CD14-positive monocyte (primary cell): ENCODE data around the gene RAB40B. TPM values are rescaled to one million over a fixed set of nuclear protein-coding genes. Genes with fewer than 3 reads are reported as not detected.

Source experiments
- DNase-seq, 3 donors: peaks; one replicate each; pipeline ENCODE4 v3.0.0-alpha.2; 2011 to 2022
- H2AFZ ChIP-seq: 2 replicates; pipeline ENCODE4 v1.6.0; 2012; ENCODE audit warnings: mild to moderate bottlenecking, low read depth, low read length, inconsistent platforms; ENCODE audit not compliant: insufficient read depth, poor library complexity, severe bottlenecking
- H3K27ac ChIP-seq, 2 donors: 1 replicate in 1 of 2; 2 replicates in 1 of 2; pipeline ENCODE4 v1.5.1; 2012 to 2013; ENCODE audit warnings: low read length in 2 of 2, control low read depth in 1 of 2, inconsistent platforms in 1 of 2, low read depth in 1 of 2, mild to moderate bottlenecking in 1 of 2
- H3K27me3 ChIP-seq, 2 donors: one replicate each; pipeline versions ENCODE4 v1.6.0 to v1.6.1; 2011 to 2013; ENCODE audit warnings: low read length in 2 of 2; ENCODE audit not compliant: control insufficient read depth in 2 of 2, insufficient read depth in 2 of 2
- H3K36me3 ChIP-seq, 2 donors: replicated peaks in 1 of 2; 1 replicate in 1 of 2; 2 replicates in 1 of 2; pipeline versions ENCODE4 v1.5.1 to v1.6.1; 2012 to 2013; ENCODE audit warnings: low read length in 2 of 2, control low read depth in 1 of 2, inconsistent platforms in 1 of 2, mild to moderate bottlenecking in 1 of 2; ENCODE audit not compliant: insufficient read depth in 2 of 2, control insufficient read depth in 1 of 2
- H3K4me1 ChIP-seq, 2 donors: 1 replicate in 1 of 2; 2 replicates in 1 of 2; pipeline versions ENCODE4 v1.5.1 to v1.6.1; 2012 to 2013; ENCODE audit warnings: low read length in 2 of 2, control low read depth in 1 of 2, inconsistent platforms in 1 of 2, mild to moderate bottlenecking in 1 of 2, moderate library complexity in 1 of 2; ENCODE audit not compliant: insufficient read depth in 2 of 2, control insufficient read depth in 1 of 2
- H3K4me2 ChIP-seq: replicated peaks from 2 replicates; pipeline ENCODE3; 2012; ENCODE audit warnings: low read length, moderate library complexity, mild to moderate bottlenecking; ENCODE audit not compliant: poor library complexity, severe bottlenecking; ENCODE audit errors: extremely low read depth
- H3K4me3 ChIP-seq, 3 experiments: fragments of 200-600 bp in 1 of 3; sonication (generic) in 1 of 3; replicated peaks in 1 of 3; 1 replicate in 2 of 3; 2 replicates in 1 of 3; pipeline ENCODE4 v1.5.1; 2011 to 2013; ENCODE audit warnings: low read length in 3 of 3, mild to moderate bottlenecking in 3 of 3, control low read depth in 2 of 3, low read depth in 2 of 3, inconsistent platforms in 1 of 3, moderate library complexity in 1 of 3
- H3K79me2 ChIP-seq: 2 replicates; pipeline ENCODE4 v1.6.0; 2012; ENCODE audit warnings: mild to moderate bottlenecking, control low read depth, inconsistent platforms, low read length, moderate library complexity; ENCODE audit not compliant: insufficient read depth
- H3K9ac ChIP-seq: 2 replicates; pipeline ENCODE4 v1.6.0; 2017; ENCODE audit warnings: low read length, mild to moderate bottlenecking; ENCODE audit not compliant: insufficient read depth, poor library complexity, severe bottlenecking
- H3K9me3 ChIP-seq, 2 donors: replicated peaks in 1 of 2; 1 replicate in 1 of 2; 2 replicates in 1 of 2; pipeline versions ENCODE4 v1.5.1 to v1.6.1; 2012 to 2013; ENCODE audit warnings: low read length in 2 of 2, control low read depth in 1 of 2; ENCODE audit not compliant: control insufficient read depth in 1 of 2, insufficient read depth in 1 of 2
- H4K20me1 ChIP-seq: 2 replicates; pipeline ENCODE4 v1.6.0; 2012; ENCODE audit warnings: mild to moderate bottlenecking, low read length, control low read depth, moderate library complexity; ENCODE audit not compliant: insufficient read depth
- H3K27ac Mint-ChIP-seq, 7 donors: one replicate each; pipeline ENCODE4 v1.8.0; 2020; ENCODE audit warnings: mild to moderate bottlenecking in 7 of 7, mixed read lengths in 7 of 7, moderate library complexity in 6 of 7, inconsistent platforms in 2 of 7
- H3K27me3 Mint-ChIP-seq, 3 donors: one replicate each; pipeline ENCODE4 v1.8.0; 2021 to 2022; ENCODE audit warnings: low read depth in 3 of 3, mild to moderate bottlenecking in 3 of 3, mixed read lengths in 3 of 3, moderate library complexity in 3 of 3, inconsistent platforms in 1 of 3
- H3K36me3 Mint-ChIP-seq, 2 donors: one replicate each; pipeline ENCODE4 v1.8.0; 2020; ENCODE audit warnings: mixed read lengths in 2 of 2, inconsistent platforms in 1 of 2, mild to moderate bottlenecking in 1 of 2
- H3K4me1 Mint-ChIP-seq: one replicate; pipeline ENCODE4 v1.8.0; 2020; ENCODE audit warnings: mild to moderate bottlenecking, mixed read lengths
- H3K4me3 Mint-ChIP-seq, 2 donors: one replicate each; pipeline ENCODE4 v1.8.0; 2020; ENCODE audit warnings: mild to moderate bottlenecking in 2 of 2, mixed read lengths in 2 of 2, moderate library complexity in 1 of 2
- H3K9me3 Mint-ChIP-seq, 7 donors: one replicate each; pipeline ENCODE4 v1.8.0; 2020 to 2022; ENCODE audit warnings: mixed read lengths in 7 of 7, mild to moderate bottlenecking in 6 of 7, moderate library complexity in 6 of 7, inconsistent platforms in 2 of 7
- CTCF ChIP-seq: fragments of 200-600 bp; IDR thresholded peaks from one replicate; pipeline ENCODE4 v1.8.0; 2022; ENCODE audit warnings: antibody characterized with exemption, mild to moderate bottlenecking
- WGBS: methylation state at CpG from one replicate; pipeline ENCODE4 v1.1.5; 2013; ENCODE audit warnings: missing lambda C conversion rate; ENCODE audit not compliant: insufficient coverage; 5-methylcytosine and 5-hydroxymethylcytosine counted together
- intact Hi-C, 2 donors: fragments of 100-400 bp; cut with micrococcal nuclease; formaldehyde crosslinking; loops; one replicate each; pipeline versions ENCODE4 v1.15.0 to v1.15.1; 2023
- polyA plus RNA-seq, 3 donors: library from polyadenylated mRNA; depleted of rRNA in 1 of 3; unstranded in 2 of 3; stranded (reverse) in 1 of 3; fragments of 300-500 nt in 2 of 3; fragments of >200 nt in 1 of 3; fragmentation: Illumina TruSeq in 2 of 3; gene quantifications; 1 replicate in 2 of 3; 2 replicates in 1 of 3; pipeline ENCODE4 v1.2.3, GENCODE V29; 2012 to 2021

The RAB40B gene
- polyA plus RNA-seq, 3 donors = 0.75 to 2.2 (median 0.95) TPM

- Histone ChIP-seq H3K4me1 (peaks cover 8 to 11% of the 10 kb centered on the region in 2 donors), H4K20me1 (no peaks in the 10 kb centered on the region), H3K9ac (no peak overlapping the region), H3K36me3 (no peaks in the 10 kb centered on the region), H3K4me3 (no peak overlapping the region), H3K79me2 (no peaks in the 10 kb centered on the region), H3K27ac (no peak overlapping the region), H3K9me3 (peaks cover 9 to 17% of the 10 kb centered on the region in 2 donors), H2AFZ (no peak overlapping the region), H3K4me2 (no peak overlapping the region), H3K27me3 (peaks cover 9 to 13% of the 10 kb centered on the region in 2 donors)
- H3K4me3 Mint-ChIP-seq = no peak overlapping the region
- intact Hi-C loops = loop anchor here in 1 of 2 donors (10.0 kb wide), 1 partner anchor 239 kb away; the partner anchor contains the start of genes CYBC1 and NARF
- no peak for TF ChIP-seq CTCF
- H3K27me3 Mint-ChIP-seq = peaks cover 23 to 28% (median 24%) of the 10 kb centered on the region in 3 donors
- no peak overlapping the region for H3K27ac Mint-ChIP-seq
- H3K4me1 Mint-ChIP-seq = peaks cover 5% of the 10 kb centered on the region
- peaks cover 0 to 6% of the 10 kb centered on the region in 2 donors for H3K36me3 Mint-ChIP-seq
- H3K9me3 Mint-ChIP-seq = peaks cover 9 to 36% (median 27%) of the 10 kb centered on the region in 7 donors
- DNase-seq = no peak
- WGBS = 94% methylated on average over 5 of the region's 22 CpGs
These were observed 5.2 kb downstream of the RAB40B start for GRCh38 chr17:82693168-82693867.

- Histone ChIP-seq H2AFZ (no peak overlapping the region), H3K27me3 (peaks cover 4 to 8% of the 10 kb centered on the region in 2 donors), H3K79me2 (no peaks in the 10 kb centered on the region), H3K9ac (no peak overlapping the region), H3K27ac (no peak overlapping the region), H3K4me1 (peaks cover 2 to 3% of the 10 kb centered on the region in 2 donors), H3K36me3 (no peaks in the 10 kb centered on the region), H3K4me3 (no peak overlapping the region), H4K20me1 (no peaks in the 10 kb centered on the region), H3K4me2 (no peak overlapping the region), H3K9me3 (peaks cover 9 to 17% of the 10 kb centered on the region in 2 donors)
- 98% methylated on average over 14 of the region's 16 CpGs for WGBS
- intact Hi-C loops = loop anchor here in 1 of 2 donors (10.0 kb wide), 1 partner anchor 237 kb away; the partner anchor contains the start of genes CYBC1 and NARF
- H3K27ac Mint-ChIP-seq = no peak overlapping the region
- no peak for TF ChIP-seq CTCF
- H3K36me3 Mint-ChIP-seq = peaks cover 0 to 6% of the 10 kb centered on the region in 2 donors
- H3K9me3 Mint-ChIP-seq = peaks cover 9 to 35% (median 28%) of the 10 kb centered on the region in 7 donors
- H3K4me3 Mint-ChIP-seq = no peak overlapping the region
- H3K27me3 Mint-ChIP-seq = peaks cover 16 to 23% (median 20%) of the 10 kb centered on the region in 3 donors
- DNase-seq = no peak
- H3K4me1 Mint-ChIP-seq = peaks cover 1% of the 10 kb centered on the region
These were observed 6.2 kb downstream of the RAB40B start for GRCh38 chr17:82692268-82692667.
